Right ventricle myocardium superior (tissue), 1 donor: Measurements from ENCODE around the gene PDZD4. TPM values are rescaled to one million over a fixed set of nuclear protein-coding genes. Genes with fewer than 3 reads are reported as not detected.
"Not testable (repeated sequence)": the region's sequence is repeated elsewhere in the genome, so short reads cannot be mapped to it uniquely, and the experiment has no call there.

Experiments used
- ATAC-seq: fragments of 200-7000 bp; cut with Tn5 transposase; one replicate; pipeline ENCODE4 v1.9.1; 2020; ENCODE audit warnings: mild to moderate bottlenecking; ENCODE audit not compliant: poor library complexity
- DNase-seq: peaks from one replicate; pipeline ENCODE4 v3.0.0-alpha.2; 2020
- intact Hi-C: fragments of 100-400 bp; cut with DNase I; formaldehyde crosslinking; loops from one replicate; pipeline ENCODE4 v1.11.2; 2022
- total RNA-seq: library from RNA; stranded (reverse); fragmentation: NEBNext Ultra II Directional; extraction: Animal tissue kit (Norgen Biotek cat#: 25700); gene quantifications from one replicate; pipeline ENCODE4 v1.2.1, GENCODE V29; 2021
- donor health status: DM: no; HTN: yes; CAD: no; lungs with severe emphysema.

The PDZD4 gene
- total RNA-seq, 1 donor from 2014 or later, result 2.6 TPM

DNA sequence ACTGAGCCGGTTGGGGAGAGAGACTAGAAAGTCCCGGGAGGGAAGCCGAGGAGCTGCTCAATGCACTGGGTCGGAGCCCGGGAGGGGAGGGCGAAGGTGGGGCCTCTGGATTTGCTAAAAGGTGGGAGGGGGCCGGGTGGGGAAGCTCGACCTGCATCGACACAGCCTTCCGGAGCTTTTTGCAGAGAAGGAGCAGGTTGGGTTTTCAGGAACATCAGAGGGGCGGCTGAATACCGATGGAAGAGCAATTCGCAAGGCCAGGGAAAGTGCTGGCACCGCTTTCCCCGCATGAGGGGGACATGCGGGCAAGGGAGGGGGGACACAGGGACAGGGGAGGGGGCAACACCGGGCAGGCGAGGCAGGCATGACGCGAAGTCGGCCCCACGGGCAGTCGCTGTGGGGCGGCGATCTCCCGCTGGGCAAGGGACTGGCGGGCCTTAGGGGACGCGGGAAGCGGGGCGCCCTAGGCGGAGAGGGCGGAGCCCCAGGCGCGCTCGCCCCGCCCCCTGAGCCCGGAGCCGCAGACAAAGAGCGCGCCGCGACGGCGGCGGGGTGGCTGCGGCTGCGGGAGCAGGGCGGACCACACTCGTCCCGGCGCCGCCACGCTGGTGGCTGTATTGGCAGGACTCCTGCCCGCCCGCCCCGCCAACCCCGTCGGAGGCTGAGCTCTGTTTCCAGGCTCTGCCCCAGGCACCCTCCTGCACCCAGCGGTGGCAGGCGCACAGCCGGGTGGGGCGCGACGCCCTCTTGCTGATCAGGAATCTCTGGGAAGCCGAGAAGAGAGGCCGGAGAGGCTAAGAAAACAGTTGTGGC lies 11.6 kb downstream of the PDZD4 start:
- DNase-seq (peak; percentile 61), ATAC-seq (peak; percentile 89)
- intact Hi-C loops, result no loop called here

DNA sequence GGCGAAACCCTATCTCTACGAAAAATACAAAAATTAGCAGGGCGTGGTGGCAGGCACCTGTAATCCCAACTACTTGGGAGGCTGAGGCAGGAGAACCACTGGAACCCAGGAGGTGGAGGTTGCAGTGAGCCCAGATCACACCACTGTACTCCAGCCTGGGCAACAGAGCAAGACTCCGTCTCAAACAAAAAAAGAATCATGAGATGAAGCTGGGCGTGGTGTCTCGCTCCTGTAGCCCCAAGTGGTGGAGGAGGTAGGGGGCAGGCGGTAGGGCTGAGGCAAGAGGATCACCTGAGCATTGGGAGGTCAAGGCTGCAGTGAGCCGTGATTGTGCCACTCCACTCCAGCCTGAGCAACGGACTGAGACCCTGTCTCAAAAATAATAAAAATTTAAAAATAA lies 12.3 kb downstream of the PDZD4 start:
- intact Hi-C loops, ATAC-seq, DNase-seq: not testable (repeated sequence)

DNA sequence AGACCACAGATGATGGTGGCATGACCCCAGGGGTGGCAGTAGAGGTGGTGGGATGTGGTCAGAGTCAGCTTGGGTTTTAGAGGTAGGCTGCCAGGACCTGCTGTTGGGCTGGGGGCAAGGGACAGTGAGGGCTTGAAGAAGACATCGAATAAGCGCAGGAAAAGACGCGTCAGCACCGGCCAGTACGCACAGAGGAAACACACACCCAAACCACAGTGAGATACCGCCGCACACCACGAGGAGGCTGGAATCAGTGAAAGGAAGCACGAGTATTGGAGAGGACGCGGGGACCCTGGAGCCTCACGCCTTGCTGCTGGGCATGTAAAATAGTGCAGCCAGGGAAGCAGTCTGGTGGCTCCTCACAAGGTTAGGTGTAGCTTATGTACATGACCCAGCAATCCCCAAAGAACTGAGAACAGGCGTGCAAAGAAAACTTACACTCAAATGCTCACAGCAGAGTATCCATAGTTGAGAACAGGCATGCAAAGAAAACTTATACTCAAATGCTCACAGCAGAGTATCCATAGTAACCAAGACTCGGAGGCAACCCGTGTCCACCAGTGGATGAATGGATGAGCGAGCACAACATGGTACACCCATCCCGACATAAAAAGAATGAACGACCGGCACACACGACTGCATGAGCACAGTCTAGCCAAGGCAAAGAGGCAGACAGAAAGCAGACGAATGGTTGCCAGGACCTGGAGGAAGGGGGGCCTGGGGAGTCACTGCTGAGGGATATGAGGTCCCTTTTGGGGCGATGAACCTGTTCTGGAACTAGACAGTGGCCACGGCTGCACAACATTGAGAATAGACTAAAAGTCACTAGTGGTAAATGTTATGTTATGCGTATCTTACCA lies 13.3 kb downstream of the PDZD4 start:
- ATAC-seq (no peak), DNase-seq (no peak)
- intact Hi-C loops, result no loop called here

DNA sequence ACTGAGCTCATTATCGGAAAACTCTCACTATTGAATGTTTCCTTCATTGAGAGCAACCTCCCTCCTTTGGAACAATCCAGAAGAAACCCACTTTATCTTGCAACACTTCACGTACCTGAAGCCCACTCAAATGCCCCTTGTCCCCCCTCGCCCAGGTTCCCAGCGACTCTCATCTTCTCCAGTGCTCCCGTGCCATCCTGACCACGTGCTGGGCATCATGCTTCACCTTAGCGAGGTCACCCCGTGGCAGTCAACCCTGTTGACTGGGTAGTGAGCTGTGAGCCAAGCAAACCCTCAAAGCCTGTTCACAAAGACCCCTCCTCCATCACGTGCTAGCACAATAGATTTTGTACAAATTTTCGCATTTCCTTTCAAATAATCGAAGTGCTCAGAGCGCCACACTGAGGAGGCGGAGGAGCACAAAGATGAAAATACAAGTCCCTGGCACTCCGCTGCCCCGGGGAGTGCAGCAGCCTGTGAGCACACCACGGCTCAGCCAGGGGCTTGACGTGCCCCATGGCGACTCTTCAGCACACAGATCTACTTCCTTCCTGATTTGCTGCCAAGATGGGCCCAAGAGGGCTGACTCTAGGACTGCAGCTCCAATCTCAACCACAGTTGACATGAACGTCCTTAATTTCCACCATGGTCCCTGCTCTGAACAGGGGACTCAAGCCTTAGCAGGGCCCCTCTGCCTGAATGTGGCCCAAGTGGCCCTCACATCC lies 15.6 kb downstream of the PDZD4 start:
- DNase-seq, result no peak
- ATAC-seq, result no peak
- intact Hi-C loops, result no loop called here

DNA sequence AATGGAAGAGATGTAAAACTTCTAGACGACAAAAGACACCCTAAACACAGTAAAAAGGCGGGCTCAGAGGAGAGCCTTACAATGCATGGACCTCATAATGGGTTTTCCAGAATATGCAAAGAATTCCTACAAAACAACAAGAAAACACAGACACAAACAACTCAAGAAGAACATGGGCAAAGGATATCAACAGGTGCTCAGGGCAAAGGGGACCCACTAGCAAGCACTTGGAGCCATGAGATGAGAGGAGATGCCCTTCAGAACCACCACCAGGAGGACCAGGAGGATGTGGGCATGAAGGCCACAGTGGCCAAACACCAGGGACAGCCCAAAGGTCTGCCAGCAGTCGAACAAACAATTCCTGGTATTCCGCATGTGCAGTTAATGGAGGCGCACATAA lies 17.2 kb downstream of the PDZD4 start:
- intact Hi-C loops, result no loop called here
- no peak for DNase-seq
- ATAC-seq, result no peak

DNA sequence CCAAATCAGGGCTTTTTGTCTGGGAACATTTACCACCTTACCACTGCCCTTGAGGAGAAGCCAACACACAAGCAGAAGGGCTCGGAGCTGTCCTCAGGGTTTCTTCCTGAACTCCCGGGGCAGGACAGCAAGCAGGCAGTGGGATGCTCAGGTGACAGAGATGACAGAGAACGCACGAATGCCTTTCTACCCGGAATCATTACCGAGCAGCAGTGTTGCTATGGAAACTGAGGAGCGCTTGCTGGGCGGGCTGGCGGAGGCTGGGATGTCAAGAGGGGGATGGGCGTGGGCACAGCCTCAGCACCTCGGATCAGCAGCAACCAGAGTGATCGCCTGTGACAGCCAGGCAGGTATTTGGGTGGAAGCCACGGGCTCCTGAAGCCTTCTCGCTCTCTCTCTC lies 18.1 kb downstream of the PDZD4 start:
- no peak for ATAC-seq

DNA sequence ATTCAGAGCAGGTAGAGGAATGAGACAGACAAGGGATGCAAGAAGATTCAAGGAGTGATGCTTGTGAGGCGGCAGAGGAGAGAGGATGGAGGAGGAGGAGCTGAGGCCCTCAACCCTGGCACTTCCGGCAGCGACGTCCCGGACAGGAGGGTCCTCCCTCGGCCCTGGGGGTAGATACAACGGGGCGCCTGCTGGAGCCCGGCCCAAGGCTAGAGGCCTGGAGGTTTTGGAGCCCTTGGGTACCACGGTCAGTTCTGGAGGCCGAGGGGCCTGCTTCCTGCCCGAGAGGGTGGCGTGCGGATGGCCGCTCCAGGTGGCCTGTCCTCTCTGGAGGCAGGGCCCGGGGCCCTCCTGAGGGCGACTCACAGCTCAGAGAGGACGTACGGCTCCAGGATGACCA lies 22.4 kb downstream of the PDZD4 start:
- intact Hi-C loops, result no loop called here
- no peak for ATAC-seq
- DNase-seq, result no peak

More for the DNA sequence above, 18.1 kb downstream of the PDZD4 start:
- intact Hi-C loops, result no loop called here
- no peak for DNase-seq

DNA sequence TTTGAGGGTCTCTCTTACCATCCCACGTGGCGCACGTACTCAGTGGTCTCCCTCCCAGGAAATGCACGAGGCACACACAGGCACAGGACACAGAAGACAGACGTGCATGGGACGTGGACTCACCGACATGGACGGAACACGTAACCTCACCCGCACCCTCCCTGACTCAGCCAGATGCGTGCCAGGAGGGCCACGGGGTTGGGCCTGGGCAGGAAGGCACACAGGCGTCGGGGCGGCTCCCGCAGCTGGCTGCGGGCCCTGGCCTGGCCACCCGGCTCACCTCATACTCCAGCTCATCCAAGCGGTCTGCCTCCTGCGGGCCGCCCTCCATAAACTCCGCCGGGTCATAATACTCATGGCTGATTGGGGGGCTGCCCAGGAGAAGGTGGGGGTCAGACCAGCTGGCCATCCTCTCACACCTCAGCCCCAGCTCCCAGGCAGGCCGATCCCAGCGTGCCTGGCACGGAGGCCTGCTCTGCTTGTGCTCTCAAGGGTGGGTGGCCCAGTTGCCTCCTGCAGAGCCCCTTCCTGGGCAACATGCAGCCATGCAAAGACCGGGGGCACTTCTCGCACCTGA lies 23.3 kb downstream of the PDZD4 start:
- intact Hi-C loops, result no loop called here
- ATAC-seq (no peak), DNase-seq (no peak)

DNA sequence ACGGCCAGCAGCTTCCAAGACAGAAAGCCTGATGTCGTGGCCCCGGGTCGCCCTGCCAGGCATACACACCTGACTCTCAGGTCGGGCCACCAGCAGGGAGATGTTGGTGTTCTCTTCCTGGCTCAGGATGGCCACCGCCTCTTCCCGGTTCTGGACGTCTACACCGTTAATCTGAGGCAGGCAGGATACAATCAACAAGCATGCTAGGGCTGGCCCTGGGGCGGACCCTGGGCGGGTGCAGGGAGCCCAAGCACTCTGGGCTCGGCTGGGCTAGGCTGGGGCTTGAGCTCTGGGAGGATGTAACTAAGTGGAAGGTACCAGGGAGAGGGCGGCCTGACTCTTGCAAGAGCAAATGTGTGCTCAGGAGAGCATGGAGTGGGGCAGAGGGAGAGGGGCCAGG lies 24.9 kb downstream of the PDZD4 start:
- intact Hi-C loops, result no loop called here
- no peak for ATAC-seq
- DNase-seq, result no peak

DNA sequence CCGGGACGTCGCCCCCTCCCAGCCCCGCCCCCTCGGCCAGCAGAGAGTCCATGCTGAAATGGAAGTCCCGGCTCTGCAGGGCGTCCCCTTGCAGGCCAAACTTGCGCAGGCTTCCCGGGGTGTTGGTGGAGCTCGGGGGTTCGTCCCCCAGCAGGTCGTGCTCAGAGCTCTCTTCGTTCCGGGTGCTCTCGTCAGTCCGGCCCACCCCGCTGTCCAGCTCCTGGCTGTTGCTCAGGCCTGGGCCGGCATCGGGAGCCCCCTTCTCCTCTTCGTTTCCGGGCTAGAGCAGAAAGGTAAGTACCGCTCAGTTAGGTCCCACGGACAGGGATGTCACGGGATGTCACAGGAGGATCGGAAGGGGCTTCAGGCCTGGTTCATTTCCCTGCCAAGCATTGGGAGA lies 25.7 kb downstream of the PDZD4 start:
- ATAC-seq (no peak), DNase-seq (no peak)
- intact Hi-C loops, result no loop called here

DNA sequence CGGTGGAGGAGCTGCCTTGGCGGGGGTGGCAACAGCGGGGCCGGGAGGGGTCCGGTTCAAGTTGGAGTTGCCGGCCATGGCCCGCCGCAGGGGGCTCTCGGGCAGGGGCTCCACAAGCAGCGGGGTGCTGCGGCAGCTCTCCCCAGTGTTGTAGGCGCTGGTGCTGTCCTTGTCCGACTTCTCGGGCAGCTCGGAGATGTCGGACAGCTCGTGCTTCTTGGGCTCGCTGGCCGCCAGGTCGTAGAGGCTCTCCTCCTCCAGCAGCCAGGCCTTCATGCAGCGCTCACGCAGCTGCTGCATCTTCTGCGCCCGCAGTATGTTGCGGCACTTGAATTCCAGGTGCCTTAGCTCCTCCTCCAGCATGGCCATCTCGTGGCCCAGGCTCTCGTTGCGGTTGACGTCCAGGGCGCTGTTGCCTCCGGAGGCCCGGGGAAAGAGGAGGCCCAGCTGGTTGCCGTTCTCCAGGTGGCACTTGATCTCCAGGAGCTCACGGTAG lies 26.2 kb downstream of the PDZD4 start:
- ATAC-seq, result no peak
- no peak for DNase-seq
- intact Hi-C loops, result no loop called here

DNA sequence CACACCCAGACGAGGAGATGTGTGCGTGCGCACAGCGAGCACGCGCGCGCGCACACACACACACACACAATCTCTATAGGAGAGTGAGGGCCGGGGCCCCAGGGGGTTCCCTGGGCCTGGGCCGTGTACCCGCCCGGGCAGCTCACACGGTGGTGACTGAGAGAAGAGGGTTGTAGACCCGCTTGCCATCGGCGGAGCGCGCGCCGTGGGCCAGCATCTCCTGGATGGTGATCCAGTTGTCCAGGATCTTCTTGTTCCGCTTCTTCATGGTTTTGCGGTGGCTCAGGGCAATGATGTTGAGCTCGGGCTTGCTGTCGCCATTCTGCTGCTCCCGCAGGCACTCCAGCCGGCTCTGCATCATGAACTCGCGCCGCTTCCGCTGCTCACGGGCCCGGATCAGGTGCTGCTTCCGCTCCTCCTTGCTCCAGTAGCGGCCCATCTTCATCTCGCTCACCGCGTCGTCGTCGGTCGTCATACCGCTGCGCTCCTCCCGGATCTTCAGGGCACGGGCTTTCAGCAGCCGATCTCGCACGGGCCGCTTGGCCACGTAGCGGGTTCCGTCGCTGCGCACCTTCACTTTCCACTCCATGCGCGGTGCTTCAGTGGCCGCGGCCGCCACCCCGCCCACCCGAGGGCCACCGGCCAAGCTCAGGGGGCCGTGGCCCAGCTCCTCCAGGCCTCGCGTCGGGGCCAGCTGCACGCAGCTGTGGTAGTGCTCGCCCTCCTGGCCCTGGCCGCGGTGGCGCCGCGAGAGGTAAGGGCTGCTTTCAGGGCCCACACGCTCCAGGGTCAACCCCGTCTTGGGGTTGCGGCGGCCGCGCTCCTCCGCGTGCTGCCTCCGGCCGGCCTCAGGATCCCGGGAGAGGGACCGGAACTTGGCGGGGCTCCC lies 26.9 kb downstream of the PDZD4 start:
- ATAC-seq (no peak), DNase-seq (no peak)
- intact Hi-C loops, result no loop called here

DNA sequence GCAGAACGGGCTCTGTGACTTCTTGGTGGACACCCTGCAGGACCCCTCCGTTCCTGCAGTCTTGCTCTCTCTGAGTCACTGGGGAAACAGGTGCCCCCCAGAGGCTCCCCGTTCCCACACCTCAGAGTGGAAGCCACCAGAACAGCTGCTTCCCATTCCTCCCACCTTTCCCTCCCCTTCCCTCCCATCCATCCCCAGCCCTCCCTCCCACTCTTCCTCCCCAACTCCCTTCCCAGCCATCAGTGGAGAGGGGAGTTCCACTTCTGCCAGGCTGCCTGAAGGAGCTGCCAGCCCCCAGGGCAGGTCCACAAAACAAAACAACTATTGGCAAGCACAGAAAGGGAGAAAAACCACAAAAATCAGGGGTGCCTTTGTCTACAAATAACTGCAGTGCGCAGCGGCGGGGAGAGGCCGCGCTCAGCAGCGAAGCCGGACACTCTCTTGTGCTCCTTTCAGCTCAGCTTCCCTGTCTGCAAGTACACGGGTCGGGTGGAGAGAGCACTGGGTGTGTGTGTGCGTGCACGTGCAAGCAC lies 27.8 kb downstream of the PDZD4 start:
- intact Hi-C loops, result no loop called here
- ATAC-seq (no peak), DNase-seq (no peak)

DNA sequence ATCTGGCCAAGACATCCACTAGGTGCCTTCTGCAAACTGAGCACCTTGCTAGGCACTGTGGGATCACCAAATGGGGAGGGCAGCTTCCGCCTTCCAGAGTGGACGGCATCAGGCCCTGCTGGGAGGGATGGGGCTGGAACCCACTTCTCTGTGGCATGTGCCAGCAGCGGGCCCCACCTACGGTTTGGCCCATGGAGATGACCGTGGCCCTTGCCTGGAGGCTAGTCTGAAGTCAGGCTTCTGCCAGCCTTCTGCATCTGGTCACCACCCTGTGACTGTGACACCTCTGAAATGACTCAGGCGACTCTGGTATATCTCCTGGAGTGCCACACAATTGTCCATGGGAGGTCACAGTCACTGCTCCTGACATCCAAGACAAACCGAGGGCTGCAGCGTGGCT lies 28.7 kb downstream of the PDZD4 start:
- intact Hi-C loops, result no loop called here
- DNase-seq, result no peak
- no peak for ATAC-seq

DNA sequence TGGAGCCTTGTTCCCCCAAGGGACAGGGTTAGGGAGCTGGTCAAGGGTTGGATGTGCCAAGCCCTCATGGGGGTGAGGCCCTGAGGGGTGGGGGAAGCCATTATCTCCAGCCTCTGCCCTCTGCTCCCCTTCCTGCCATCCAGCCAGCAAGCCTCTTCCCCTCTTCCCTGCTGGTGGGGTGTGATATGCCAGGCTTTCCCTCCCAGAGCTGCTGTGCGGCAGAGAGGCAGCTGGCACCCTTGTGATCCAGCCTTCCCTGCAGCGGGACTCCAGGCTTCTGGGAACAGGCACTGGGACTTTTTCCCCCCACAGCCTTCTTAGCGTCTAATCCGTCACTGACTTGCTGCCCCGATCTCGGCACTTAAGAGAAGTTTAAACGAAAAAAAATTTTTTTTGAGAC lies 29.6 kb downstream of the PDZD4 start:
- intact Hi-C loops, result no loop called here
- peak; percentile 21 for ATAC-seq
- no peak for DNase-seq

DNA sequence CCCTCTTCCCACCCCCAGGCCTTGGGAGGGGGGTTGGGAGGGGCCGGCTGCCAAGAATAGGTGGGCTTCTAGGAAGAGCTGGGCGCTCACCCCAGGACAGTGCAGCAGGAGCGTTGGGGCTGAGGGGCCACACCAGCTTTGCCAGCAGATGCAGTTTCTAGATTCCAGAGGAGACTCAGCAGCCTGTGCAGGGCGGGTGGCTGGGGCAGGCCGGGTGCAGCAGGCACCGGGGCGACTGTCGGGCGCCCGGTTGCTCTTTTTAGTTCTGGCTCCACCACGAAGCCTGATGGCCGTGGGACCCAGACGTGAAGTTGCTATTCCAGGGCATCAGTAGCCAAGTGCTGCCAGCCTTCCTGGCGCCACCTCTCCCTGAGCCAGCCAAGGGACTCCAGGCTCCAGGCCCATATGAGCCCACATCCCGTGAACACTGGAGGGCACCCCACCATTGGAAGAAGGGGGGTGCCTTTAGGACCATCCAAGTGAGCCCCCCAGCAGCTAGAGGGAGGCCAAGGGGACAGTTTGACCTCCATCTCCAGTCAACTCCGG lies 30.1 kb downstream of the PDZD4 start:
- DNase-seq (no peak), ATAC-seq (peak; percentile 60)
- intact Hi-C loops, result no loop called here

DNA sequence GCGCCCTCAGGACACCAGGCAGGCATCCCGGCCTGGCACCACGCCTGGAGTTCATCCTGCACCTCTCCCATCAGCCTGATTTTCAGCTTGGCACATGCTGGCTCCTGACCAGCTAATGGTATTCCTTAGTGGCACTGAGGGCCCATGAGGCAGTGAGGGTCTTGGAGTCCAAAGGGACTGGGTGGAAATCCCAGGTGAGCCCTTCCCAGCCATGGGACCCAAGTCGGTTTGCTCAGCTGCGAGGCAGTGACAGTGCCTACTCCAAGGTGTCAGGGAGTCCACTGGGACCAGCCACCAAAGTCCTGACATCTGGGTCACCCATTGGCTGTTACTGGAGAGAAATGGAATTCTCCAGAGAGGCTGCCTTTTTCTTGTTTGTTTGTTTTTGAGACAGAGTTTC lies 31.0 kb downstream of the PDZD4 start:
- no peak for DNase-seq
- ATAC-seq, result no peak
- intact Hi-C loops, result loop anchor here (10.0 kb wide), 1 partner anchor 145 kb away; the partner anchor contains the start of gene RENBP
